ENCODE results near the gene SWI5. TPM values are rescaled to one million over a fixed set of nuclear protein-coding genes. Genes with fewer than 3 reads are reported as not detected.

The SWI5 gene
- total and polyA plus RNA-seq, 9 of the 15 experiments (the other 6 are each of a cell fraction or from before 2014, with no cell fraction given) = 62.8 to 133 (median 95.9) TPM

- TF ChIP-seq SRSF7 (optimal IDR thresholded peaks at IDR 0.05; ENCODE audit: low read depth, low read length) = no peak
- TF ChIP-seq NR2F6 (CRISPR knock-in tag; IDR thresholded peaks at IDR 0.05) = no peak
- no peak for TF ChIP-seq KLF6 (CRISPR knock-in tag; IDR thresholded peaks at IDR 0.05; ENCODE audit: borderline replicate concordance)
- no peak for TF ChIP-seq ZFP91 (CRISPR knock-in tag; IDR thresholded peaks at IDR 0.05)
- no peak for TF ChIP-seq ZFPM2 (CRISPR knock-in tag; IDR thresholded peaks at IDR 0.05)
- no peak for TF ChIP-seq CEBPZ (IDR thresholded peaks at IDR 0.05; ENCODE audit: borderline replicate concordance, low read depth, low read length)
- TF ChIP-seq ATF7 (IDR thresholded peaks at IDR 0.05) = no peak
- TF ChIP-seq JUN (IDR thresholded peaks at IDR 0.05; ENCODE audit: borderline replicate concordance, low read depth, low read length) = no peak
- no peak for TF ChIP-seq JUN (CRISPR knock-in tag; IDR thresholded peaks at IDR 0.05; ENCODE audit: borderline replicate concordance)
- no peak for TF ChIP-seq E2F1 (CRISPR knock-in tag; IDR thresholded peaks at IDR 0.05)
- TF ChIP-seq TRIM24 (IDR thresholded peaks at IDR 0.05) = 0 out of 4 replicates have a peak, but pooled peaks of 1 of the 2 experiments have one; percentile 7
- TF ChIP-seq SMAD2 (IDR thresholded peaks at IDR 0.05; ENCODE audit: low read depth, low read length) = no peak
These were observed 25.0 kb upstream of the SWI5 start (continued) for GRCh38 chr9:128250839-128251731.
